Measurements from ENCODE around the gene SEMA5B. TPM values are rescaled to one million over a fixed set of nuclear protein-coding genes. Genes with fewer than 3 reads are reported as not detected.

SEMA5B gene
- total RNA-seq, 3 donors from 2014 or later, result 0.15 to 0.33 (median 0.32) TPM

DNA sequence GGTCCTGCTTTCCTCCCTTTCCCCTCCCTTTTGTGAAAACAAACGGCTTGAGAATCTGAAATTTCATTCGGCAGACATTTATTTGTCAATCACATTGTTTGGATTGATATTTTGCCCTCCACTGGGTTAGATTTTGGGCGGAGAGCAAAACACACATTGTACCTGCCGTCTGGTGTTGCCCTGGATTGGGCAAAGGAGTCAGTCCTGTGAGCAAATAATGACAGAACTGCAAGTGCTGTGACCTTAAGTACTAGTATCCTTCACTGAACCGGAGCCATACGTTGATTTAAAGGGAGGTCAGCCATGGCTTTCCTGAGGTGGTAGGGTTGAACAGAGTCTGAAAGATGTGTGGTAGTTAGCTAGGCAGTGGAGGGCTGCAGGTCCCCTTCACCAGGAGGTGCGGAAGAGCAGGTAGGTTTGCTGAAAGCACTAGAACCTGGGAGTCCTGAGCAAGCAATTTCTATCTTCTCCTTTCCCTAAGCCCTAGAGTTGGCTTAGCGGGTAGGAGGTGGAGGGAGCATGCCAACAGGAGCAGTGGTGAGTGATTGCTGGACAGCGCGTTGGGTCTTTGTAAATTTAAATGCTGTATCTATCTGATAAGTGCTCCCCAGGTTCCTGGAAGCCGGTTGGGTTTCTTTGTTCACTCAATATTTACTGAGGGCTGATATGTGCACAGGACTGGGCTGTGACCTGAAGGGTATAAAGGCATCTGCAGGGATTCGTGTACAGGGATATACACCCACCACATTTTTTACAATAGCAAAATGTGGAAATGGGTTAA is 41.2 kb upstream of the SEMA5B start:
- no peaks in the 10 kb centered on the region for H3K4me1 ChIP-seq
- intact Hi-C loops (cut with DNase I; ENCODE audit: low total_unique reads), result loop anchor here (1.0 kb wide), 1 partner anchor 21 kb away; no protein-coding TSS in a partner anchor
- H3K27ac ChIP-seq, result no peak overlapping the region

DNA sequence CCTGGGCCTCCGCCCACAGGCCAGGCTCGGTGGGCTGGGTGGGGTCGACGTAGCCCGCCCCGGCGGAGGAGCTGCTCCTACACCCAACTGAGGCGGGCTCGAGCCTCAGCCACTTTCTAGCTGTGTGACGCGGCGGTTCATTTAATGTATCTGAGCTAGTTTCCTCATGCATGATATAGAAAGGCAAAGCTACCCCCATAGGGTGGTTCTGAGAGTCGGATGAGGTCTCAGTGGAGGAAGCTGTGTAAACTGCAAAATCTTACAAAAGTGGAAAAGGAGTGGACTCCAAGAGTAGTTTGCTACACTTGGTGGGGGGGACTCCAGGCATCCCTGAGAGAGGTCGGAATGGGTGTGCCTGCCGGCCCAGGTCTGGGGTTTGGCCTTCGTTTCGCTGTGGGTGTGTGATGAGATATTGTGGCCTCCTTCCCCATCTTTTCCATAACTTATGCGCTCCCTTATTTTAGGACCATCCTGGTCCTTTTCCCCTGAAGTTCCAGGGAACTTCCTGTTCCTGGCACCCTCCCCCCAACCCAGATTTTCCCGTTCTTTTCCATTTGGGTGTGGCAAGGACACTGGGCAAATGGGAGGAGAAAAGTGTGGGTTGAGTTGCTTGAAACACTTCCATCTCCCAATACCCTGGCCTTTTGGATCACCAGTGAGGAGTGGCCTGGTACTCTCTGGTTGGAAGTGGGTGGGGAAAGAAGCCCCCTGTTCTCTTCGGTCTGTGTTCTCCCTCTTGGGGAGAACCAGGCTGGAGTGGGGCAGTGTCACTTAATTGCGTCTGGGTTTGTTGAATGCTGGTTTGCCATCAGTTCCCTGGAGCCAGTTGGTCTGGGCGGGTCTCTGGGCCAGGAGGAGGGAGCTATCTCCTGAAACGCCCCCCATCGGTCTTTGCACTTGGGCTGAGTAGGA is 40.4 kb upstream of the SEMA5B start:
- no peak for DNase-seq (ENCODE audit: low spot score in 2 of 2)
- Histone ChIP-seq H3K36me3 (no peaks in the 10 kb centered on the region), H3K4me1 (no peaks in the 10 kb centered on the region), H3K27ac (peak overlapping the region in 1 of 2 donors; percentile 76), H3K9me3 (no peaks in the 10 kb centered on the region), H3K27me3 (no peaks in the 10 kb centered on the region), H3K4me3 (peak overlapping the region; percentile 86 to 92 (median 87))
- no peak for TF ChIP-seq POLR2AphosphoS5 (IDR thresholded peaks at IDR 0.05)
- no peak for TF ChIP-seq POLR2A (IDR thresholded peaks at IDR 0.05)
- no peak for TF ChIP-seq CTCF (IDR thresholded peaks at IDR 0.05)
- intact Hi-C loops (cut with DNase I; ENCODE audit: low total_unique reads), result no loop called here

More for the DNA sequence above, 41.2 kb upstream of the SEMA5B start:
- peak overlapping the region; percentile 86 to 92 (median 87) for H3K4me3 ChIP-seq
- no peak for DNase-seq (ENCODE audit: low spot score in 2 of 2)
- TF ChIP-seq CTCF (IDR thresholded peaks at IDR 0.05) (no peak), POLR2AphosphoS5 (IDR thresholded peaks at IDR 0.05) (no peak), POLR2A (IDR thresholded peaks at IDR 0.05) (no peak)
- no peaks in the 10 kb centered on the region for H3K9me3 ChIP-seq
- no peaks in the 10 kb centered on the region for H3K36me3 ChIP-seq
- no peaks in the 10 kb centered on the region for H3K27me3 ChIP-seq

DNA sequence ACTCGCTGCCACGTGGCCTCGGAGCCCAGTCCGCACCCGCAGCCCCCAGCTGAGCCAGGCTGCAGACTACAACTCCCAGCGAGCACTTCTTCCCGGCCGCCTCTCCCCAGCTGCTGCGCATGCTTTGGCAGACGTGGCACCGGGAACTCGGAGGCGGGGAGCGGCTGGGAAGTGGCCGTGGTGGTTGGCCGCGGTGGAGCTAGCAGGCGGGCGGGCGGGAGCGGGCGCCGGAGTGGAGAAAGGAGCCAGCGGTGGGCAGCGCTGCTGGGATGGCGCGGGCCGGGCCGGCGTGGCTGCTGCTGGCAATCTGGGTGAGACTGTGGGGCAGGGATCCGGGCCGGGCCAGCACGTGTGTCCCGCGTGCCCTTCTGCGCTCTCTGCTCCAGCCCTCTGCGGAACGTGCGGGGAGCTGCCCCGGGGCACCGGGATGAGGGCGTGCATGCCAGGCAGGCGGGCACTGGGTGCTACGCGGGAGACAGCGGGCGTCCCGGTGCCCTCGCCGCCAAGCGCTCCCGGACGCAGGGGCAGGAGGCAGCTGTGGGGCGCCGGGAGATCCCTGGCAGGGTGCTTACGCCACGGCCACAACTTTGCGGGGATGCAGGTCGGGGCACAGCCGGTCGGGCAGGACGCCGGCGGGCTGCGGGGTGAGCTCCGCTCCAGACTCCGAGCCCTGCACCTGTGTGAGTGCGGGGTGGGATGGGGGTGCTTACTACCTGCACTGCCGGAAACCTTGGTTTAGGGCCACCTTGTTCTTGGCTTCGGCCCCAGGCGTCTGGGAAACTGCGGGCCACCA is 39.5 kb upstream of the SEMA5B start, which contains the start of gene PDIA5:
PDIA5 (plus strand) TSS at position 130 of the 793 bp plus-strand sequence; CDS start at position 270, 140 bp downstream.
- peak; percentile 76 to 86 for DNase-seq (ENCODE audit: low spot score in 2 of 2)
- H3K4me3 ChIP-seq, result peak within 1 kb of the TSS; percentile 86 to 92 (median 87)
- H3K9me3 ChIP-seq, result no peaks in the 10 kb centered on the region
- H3K4me1 ChIP-seq, result no peaks in the 10 kb centered on the region
- H3K36me3 ChIP-seq, result no peaks in the 10 kb centered on the region
- intact Hi-C loops (cut with DNase I; ENCODE audit: low total_unique reads), result no loop called here
- TF ChIP-seq POLR2AphosphoS5 (IDR thresholded peaks at IDR 0.05) (no peak), CTCF (IDR thresholded peaks at IDR 0.05) (no peak), POLR2A (IDR thresholded peaks at IDR 0.05) (no peak)
- peak within 1 kb of the TSS; percentile 52 to 76 for H3K27ac ChIP-seq
- no peaks in the 10 kb centered on the region for H3K27me3 ChIP-seq

DNA sequence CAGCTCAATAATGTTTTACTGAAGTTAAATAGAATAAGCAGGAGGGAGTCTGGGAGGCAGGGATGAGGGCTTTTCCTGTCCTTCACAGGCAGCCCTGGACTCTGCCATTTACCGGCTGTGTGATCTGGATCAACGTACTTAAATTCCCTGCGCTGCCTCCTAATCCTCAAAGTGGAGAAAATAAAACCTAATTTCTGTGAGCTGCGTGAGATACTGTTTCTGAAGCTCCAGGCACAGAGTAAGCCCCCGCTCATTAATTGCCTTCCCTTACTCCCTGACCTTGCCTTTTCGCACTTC is 39.0 kb upstream of the SEMA5B start:
- Histone ChIP-seq H3K9me3 (no peaks in the 10 kb centered on the region), H3K36me3 (no peaks in the 10 kb centered on the region), H3K4me1 (no peaks in the 10 kb centered on the region), H3K27me3 (no peaks in the 10 kb centered on the region), H3K4me3 (peak overlapping the region; percentile 86 to 92 (median 87)), H3K27ac (peak overlapping the region in 1 of 2 donors; percentile 76)
- intact Hi-C loops (cut with DNase I; ENCODE audit: low total_unique reads), result no loop called here
- TF ChIP-seq CTCF (IDR thresholded peaks at IDR 0.05), result no peak
- no peak for TF ChIP-seq POLR2AphosphoS5 (IDR thresholded peaks at IDR 0.05)
- TF ChIP-seq POLR2A (IDR thresholded peaks at IDR 0.05), result no peak
- no peak for DNase-seq (ENCODE audit: low spot score in 2 of 2)

Data from breast epithelium (tissue), 4 donors.